IPS-20b (cell line): Measurements from ENCODE around the gene LTF.
"Not testable (repeated sequence)": the region's sequence is repeated elsewhere in the genome, so short reads cannot be mapped to it uniquely, and the experiment has no call there.

Experiments
- H3K27ac ChIP-seq: one replicate; pipeline ENCODE4 v1.5.1; 2013; ENCODE audit warnings: low read length
- H3K27me3 ChIP-seq: 2 replicates; pipeline ENCODE4 v1.6.1; 2013; ENCODE audit warnings: mild to moderate bottlenecking, low read length, inconsistent platforms; ENCODE audit not compliant: insufficient read depth
- H3K36me3 ChIP-seq: 2 replicates; pipeline ENCODE4 v1.6.1; 2013; ENCODE audit warnings: low read depth, mild to moderate bottlenecking, inconsistent platforms, low read length, moderate library complexity; ENCODE audit not compliant: insufficient read depth
- H3K4me1 ChIP-seq: 2 replicates; pipeline ENCODE4 v1.6.1; 2013; ENCODE audit warnings: mild to moderate bottlenecking, control low read depth, inconsistent platforms, low read length, moderate library complexity; ENCODE audit not compliant: insufficient read depth
- H3K4me3 ChIP-seq: 2 replicates; pipeline ENCODE4 v1.5.1; 2013; ENCODE audit warnings: mild to moderate bottlenecking, low read length, inconsistent platforms
- H3K9ac ChIP-seq: 2 replicates; pipeline ENCODE4 v1.6.1; 2013; ENCODE audit warnings: low read depth, mild to moderate bottlenecking, inconsistent platforms, low read length, moderate library complexity
- H3K9me3 ChIP-seq: 2 replicates; pipeline ENCODE4 v1.6.1; 2013; ENCODE audit warnings: mild to moderate bottlenecking, low read depth, low read length, inconsistent platforms; ENCODE audit not compliant: insufficient read depth

Gene LTF

GRCh38 chr3:46498916-46499519 lies 34.3 kb upstream of the LTF start:
- peaks cover 6% of the 10 kb centered on the region; the same call in 1 of the 2 replicates for H3K27me3 ChIP-seq
- H3K4me3 ChIP-seq = no peak overlapping the region
- peaks cover 9% of the 10 kb centered on the region for H3K4me1 ChIP-seq
- no peaks in the 10 kb centered on the region for H3K9me3 ChIP-seq
- H3K9ac ChIP-seq = no peak overlapping the region
- no peaks in the 10 kb centered on the region for H3K36me3 ChIP-seq
- H3K27ac ChIP-seq = no peak overlapping the region

GRCh38 chr3:46497556-46498265 lies 33.0 kb upstream of the LTF start, which contains the start of gene RTP3:
Gene RTP3, plus strand, starts transcription at chr3:46497976. Its CDS starts 87 bp downstream, at chr3:46498063.
- Histone ChIP-seq H3K4me3 (no peak within 1 kb of the TSS), H3K36me3 (no peaks in the 10 kb centered on the region), H3K4me1 (peaks cover 9% of the 10 kb centered on the region), H3K27me3 (peaks cover 6% of the 10 kb centered on the region; the same call in 1 of the 2 replicates), H3K9me3 (no peaks in the 10 kb centered on the region), H3K27ac (no peak within 1 kb of the TSS), H3K9ac (no peak within 1 kb of the TSS; the same call in 1 of the 2 replicates)

GRCh38 chr3:46496746-46497555 lies 32.2 kb upstream of the LTF start:
- no peaks in the 10 kb centered on the region for H3K9me3 ChIP-seq
- peaks cover 6% of the 10 kb centered on the region; the same call in 1 of the 2 replicates for H3K27me3 ChIP-seq
- H3K27ac ChIP-seq = no peak overlapping the region
- H3K36me3 ChIP-seq = no peaks in the 10 kb centered on the region
- peaks cover 9% of the 10 kb centered on the region for H3K4me1 ChIP-seq
- H3K4me3 ChIP-seq = no peak overlapping the region
- no peak overlapping the region; the same call in 1 of the 2 replicates for H3K9ac ChIP-seq

DNA sequence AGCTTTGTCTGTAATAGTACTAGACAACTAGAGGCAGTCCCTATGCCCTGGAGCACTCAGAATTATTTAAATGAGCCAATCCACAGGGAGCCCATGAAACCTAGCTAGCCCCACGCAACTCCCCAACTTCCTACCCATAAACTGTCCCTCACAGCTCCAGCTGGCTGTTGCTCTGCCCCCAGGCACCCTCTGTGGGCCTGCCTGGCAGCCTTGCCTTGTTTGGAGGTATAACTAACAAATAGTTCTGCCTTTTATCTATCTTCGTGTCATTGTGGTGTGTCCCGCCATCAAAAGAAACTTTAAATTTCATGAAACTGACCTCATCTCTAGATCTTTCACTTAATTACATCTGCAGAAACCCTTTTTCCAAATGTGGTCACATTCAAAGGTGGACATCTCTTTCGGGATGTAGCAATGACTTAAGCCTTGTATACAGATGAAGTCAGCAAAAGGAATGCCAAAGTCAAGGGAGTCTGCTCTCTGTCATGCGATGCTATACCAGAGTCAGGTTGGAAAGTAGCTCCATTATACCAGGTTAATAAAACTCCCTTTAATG lies 31.3 kb upstream of the LTF start:
- no peak overlapping the region for H3K4me3 ChIP-seq
- peaks cover 6% of the 10 kb centered on the region; the same call in 1 of the 2 replicates for H3K27me3 ChIP-seq
- no peaks in the 10 kb centered on the region for H3K9me3 ChIP-seq
- no peaks in the 10 kb centered on the region for H3K36me3 ChIP-seq
- H3K4me1 ChIP-seq = peaks cover 9% of the 10 kb centered on the region
- H3K9ac ChIP-seq = no peak overlapping the region
- no peak overlapping the region for H3K27ac ChIP-seq

DNA sequence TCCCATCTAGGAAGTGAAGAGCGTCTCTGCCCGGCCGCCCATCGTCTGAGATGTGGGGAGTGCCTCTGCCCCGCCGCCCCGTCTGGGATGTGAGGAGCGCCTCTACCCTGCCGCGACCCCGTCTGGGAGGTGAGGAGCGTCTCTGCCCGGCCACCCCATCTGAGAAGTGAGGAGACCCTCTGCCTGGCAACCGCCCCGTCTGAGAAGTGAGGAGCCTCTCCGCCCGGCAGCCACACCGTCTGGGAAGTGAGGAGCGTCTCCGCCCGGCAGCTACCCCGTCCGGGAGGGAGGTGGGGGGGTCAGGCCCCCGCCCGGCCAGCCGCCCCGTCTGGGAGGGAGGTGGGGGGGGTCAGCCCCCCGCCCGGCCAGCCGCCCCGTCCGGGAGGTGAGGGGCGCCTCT lies 29.8 kb upstream of the LTF start:
- H3K27me3 ChIP-seq = peaks cover 12% of the 10 kb centered on the region
- not testable (repeated sequence) for H3K27ac ChIP-seq, H3K36me3 ChIP-seq, H3K4me1 ChIP-seq, H3K9ac ChIP-seq, H3K9me3 ChIP-seq, H3K4me3 ChIP-seq

GRCh38 chr3:46492890-46493547 lies 28.3 kb upstream of the LTF start:
- Histone ChIP-seq H3K4me3 (no peak overlapping the region), H3K9ac (no peak overlapping the region), H3K36me3 (no peaks in the 10 kb centered on the region), H3K9me3 (no peaks in the 10 kb centered on the region), H3K27me3 (peaks cover 17% of the 10 kb centered on the region), H3K27ac (no peak overlapping the region), H3K4me1 (peaks cover 14% of the 10 kb centered on the region)

DNA sequence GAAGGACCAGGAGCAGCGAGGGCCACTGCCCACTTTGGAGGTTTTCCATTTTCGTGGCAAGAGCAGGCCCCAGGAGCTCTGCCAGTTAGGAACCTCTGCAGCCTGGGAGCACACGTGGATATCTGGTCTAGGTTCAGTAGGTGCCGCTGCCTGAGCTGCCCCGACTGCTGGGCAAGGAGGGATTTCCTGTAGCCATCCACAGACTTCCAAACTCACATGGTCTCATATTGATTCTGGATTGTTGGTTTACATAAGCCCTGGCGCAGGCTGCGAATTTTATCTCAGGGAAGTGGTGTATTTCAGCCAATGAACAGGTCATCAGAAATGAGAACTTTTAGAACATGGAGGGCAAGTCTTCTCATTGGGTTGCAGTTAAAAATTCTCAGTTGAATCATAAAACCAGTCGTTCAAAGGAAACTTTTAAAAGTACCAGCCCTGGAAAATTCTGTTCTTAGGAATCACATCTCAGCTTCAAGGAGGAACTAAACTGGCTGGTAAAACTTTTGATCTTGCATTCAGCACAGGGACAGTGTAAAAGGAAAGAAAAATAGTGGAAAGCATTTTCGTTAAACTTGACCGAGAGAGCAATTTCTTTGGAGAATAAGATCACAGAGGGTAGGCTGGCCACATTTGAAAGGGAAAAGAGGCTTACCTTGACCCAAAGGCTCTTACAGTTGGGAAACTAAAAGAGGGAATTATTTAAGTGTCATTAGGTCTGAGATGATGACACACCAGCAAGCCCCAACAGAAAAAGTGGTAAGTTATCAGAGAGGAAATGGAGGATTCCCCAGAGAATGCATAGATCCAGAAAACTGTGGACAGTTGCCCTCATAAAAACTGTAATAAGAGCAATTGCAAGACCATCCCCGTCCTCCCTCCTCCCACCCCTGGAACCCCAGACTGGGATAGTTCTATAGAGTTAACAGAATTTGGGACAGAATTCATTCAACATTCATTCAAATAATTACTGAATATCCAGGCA lies 26.7 kb upstream of the LTF start:
- no peaks in the 10 kb centered on the region for H3K9me3 ChIP-seq
- no peak overlapping the region for H3K27ac ChIP-seq
- H3K4me1 ChIP-seq = peaks cover 13% of the 10 kb centered on the region
- H3K36me3 ChIP-seq = no peaks in the 10 kb centered on the region
- no peak overlapping the region for H3K4me3 ChIP-seq
- peaks cover 10% of the 10 kb centered on the region for H3K27me3 ChIP-seq
- H3K9ac ChIP-seq = no peak overlapping the region

- H3K36me3 ChIP-seq = no peaks in the 10 kb centered on the region
- H3K27me3 ChIP-seq = peaks cover 10% of the 10 kb centered on the region
- H3K9me3 ChIP-seq = no peaks in the 10 kb centered on the region
- no peak overlapping the region for H3K9ac ChIP-seq
- H3K4me3 ChIP-seq = no peak overlapping the region
- H3K27ac ChIP-seq = no peak overlapping the region
- H3K4me1 ChIP-seq = peaks cover 5% of the 10 kb centered on the region; the same call in 1 of the 2 replicates
Measured at GRCh38 chr3:46490338-46491084, 25.8 kb upstream of the LTF start.

DNA sequence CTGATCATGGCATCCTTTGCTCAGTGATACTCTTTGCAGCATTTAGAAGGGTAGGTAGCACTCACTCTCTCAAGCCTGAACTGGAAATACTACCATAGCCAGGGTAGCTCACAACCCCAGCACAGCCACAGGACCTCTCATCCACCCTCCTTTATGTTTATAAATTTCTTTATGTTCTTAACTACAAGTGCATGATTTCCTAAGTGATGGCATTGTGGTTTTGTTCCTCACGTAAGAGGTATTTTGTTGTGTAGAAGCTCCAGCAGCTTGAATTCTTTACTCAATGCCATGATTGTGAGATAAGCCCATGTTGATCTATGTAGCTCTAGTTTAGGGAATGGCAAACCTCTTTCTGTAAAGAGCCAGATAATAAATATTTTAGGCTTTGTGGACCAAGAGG lies 25.2 kb upstream of the LTF start:
- no peak overlapping the region for H3K9ac ChIP-seq
- H3K9me3 ChIP-seq = no peaks in the 10 kb centered on the region
- no peak overlapping the region for H3K27ac ChIP-seq
- no peaks in the 10 kb centered on the region for H3K36me3 ChIP-seq
- peaks cover 5% of the 10 kb centered on the region; the same call in 1 of the 2 replicates for H3K4me1 ChIP-seq
- peaks cover 10% of the 10 kb centered on the region for H3K27me3 ChIP-seq
- H3K4me3 ChIP-seq = no peak overlapping the region

- no peaks in the 10 kb centered on the region for H3K9me3 ChIP-seq
- H3K4me1 ChIP-seq = peaks cover 5% of the 10 kb centered on the region; the same call in 1 of the 2 replicates
- H3K9ac ChIP-seq = no peak overlapping the region
- H3K4me3 ChIP-seq = no peak overlapping the region
- peaks cover 10% of the 10 kb centered on the region for H3K27me3 ChIP-seq
- no peak overlapping the region for H3K27ac ChIP-seq
- no peaks in the 10 kb centered on the region for H3K36me3 ChIP-seq
Measured at GRCh38 chr3:46489381-46489780, 24.7 kb upstream of the LTF start.
